Bronchial epithelial cell (primary cell): ENCODE data around the gene TMEM44. TPM values are rescaled to one million over a fixed set of nuclear protein-coding genes. Genes with fewer than 3 reads are reported as not detected.

ENCODE experiments used
- DNase-seq: peaks from one replicate; pipeline ENCODE4 v3.0.0-alpha.2; 2010; ENCODE audit warnings: low read depth
- FAIRE-seq: peaks from 2 replicates; lab custom pipeline; 2011; peaks lifted over from hg19 to GRCh38; lab: Jason Lieb, UNC
- H3K27me3 ChIP-seq: 2 replicates; pipeline ENCODE4 v1.5.1; 2011; ENCODE audit warnings: low read length; ENCODE audit not compliant: control insufficient read depth, insufficient read depth
- H3K36me3 ChIP-seq: 2 replicates; pipeline ENCODE4 v1.5.1; 2011; ENCODE audit warnings: low read length; ENCODE audit not compliant: control insufficient read depth, insufficient read depth
- H3K4me3 ChIP-seq: 2 replicates; pipeline ENCODE4 v1.5.1; 2011; ENCODE audit warnings: mild to moderate bottlenecking, low read depth, low read length, control low read depth
- total RNA-seq: library from RNA; depleted of rRNA; stranded (reverse); fragments of >200 nt; gene quantifications from 2 replicates; pipeline ENCODE4 v1.2.1, GENCODE V29; 2014
- TF ChIP-seq, protein P1 (sequence below): IDR thresholded peaks from 2 replicates; pipeline ENCODE4 v1.5.1; 2011; ENCODE audit warnings: mild to moderate bottlenecking, moderate library complexity, low read length, control low read depth, inconsistent platforms; ENCODE audit not compliant: insufficient read depth, severe bottlenecking

The TMEM44 gene
- total RNA-seq, 1 donor from 2014 or later = 8.4 TPM

DNA sequence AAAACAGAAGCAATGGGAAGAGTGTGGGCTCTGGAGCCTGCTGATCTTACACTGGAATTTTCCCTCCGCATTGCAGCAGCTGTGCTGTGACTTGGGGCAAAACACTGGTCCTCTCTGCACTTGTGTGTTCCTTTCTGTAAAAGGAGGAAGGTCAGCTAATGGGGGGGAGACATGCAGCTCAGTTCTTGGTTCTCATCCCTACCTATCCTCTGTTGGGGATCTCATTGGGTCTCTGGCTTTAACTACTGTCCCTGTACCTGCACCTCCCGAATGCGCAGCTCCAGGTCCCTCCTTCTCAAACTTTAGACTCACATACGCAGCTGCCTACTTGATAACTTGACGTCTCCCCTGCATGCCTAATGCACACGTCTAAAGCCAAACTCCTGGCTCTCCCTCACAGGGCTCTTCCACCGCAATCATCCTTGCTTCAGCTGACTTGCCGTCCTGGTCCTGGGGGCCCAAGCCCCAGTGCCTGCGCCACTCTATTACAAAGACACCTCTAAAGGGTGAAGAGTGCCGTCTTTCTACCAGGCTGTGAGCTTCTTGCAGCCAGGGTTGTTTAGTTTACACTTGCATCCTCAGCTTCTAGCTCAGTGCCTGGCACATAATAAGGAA, 5.9 kb upstream of the TMEM44 start:
- no peak for FAIRE-seq
- H3K36me3 ChIP-seq = peaks cover 3% of the 10 kb centered on the region
- no peak overlapping the region for H3K4me3 ChIP-seq
- no peaks in the 10 kb centered on the region for H3K27me3 ChIP-seq
- TF ChIP-seq, protein P1, sequence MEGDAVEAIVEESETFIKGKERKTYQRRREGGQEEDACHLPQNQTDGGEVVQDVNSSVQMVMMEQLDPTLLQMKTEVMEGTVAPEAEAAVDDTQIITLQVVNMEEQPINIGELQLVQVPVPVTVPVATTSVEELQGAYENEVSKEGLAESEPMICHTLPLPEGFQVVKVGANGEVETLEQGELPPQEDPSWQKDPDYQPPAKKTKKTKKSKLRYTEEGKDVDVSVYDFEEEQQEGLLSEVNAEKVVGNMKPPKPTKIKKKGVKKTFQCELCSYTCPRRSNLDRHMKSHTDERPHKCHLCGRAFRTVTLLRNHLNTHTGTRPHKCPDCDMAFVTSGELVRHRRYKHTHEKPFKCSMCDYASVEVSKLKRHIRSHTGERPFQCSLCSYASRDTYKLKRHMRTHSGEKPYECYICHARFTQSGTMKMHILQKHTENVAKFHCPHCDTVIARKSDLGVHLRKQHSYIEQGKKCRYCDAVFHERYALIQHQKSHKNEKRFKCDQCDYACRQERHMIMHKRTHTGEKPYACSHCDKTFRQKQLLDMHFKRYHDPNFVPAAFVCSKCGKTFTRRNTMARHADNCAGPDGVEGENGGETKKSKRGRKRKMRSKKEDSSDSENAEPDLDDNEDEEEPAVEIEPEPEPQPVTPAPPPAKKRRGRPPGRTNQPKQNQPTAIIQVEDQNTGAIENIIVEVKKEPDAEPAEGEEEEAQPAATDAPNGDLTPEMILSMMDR = no peak
- no peak for DNase-seq

- Histone ChIP-seq H3K36me3 (peaks cover 3% of the 10 kb centered on the region), H3K4me3 (no peak overlapping the region), H3K27me3 (no peaks in the 10 kb centered on the region)
- TF ChIP-seq, protein P1 = no peak
- no peak for DNase-seq
- FAIRE-seq = no peak
Measured at GRCh38 chr3:194637541-194638400, 4.6 kb upstream of the TMEM44 start.

DNA sequence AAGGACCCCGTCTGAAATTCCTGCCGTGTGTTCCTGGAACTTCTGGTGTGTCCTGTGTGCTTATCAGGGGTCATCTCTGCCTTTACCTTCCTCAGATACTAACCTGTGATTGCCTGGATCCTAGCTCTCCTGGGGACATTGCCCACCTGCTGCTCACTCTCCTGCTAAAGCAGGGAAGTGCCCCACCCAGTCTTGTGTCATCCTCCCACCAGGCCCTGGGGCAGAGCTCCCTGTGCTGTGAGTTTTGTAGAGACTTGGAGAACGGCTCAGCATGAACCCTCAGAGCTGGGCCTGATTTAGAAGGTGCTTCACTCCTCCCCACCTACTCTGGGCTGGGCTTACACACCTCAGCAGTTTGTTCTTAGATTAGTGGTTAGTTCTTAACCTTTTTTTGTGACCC, 3.8 kb upstream of the TMEM44 start:
- peak; percentile 19 for DNase-seq
- TF ChIP-seq, protein P1 = no peak
- peaks cover 3% of the 10 kb centered on the region for H3K36me3 ChIP-seq
- FAIRE-seq = no peak
- H3K4me3 ChIP-seq = no peak overlapping the region
- no peaks in the 10 kb centered on the region for H3K27me3 ChIP-seq

DNA sequence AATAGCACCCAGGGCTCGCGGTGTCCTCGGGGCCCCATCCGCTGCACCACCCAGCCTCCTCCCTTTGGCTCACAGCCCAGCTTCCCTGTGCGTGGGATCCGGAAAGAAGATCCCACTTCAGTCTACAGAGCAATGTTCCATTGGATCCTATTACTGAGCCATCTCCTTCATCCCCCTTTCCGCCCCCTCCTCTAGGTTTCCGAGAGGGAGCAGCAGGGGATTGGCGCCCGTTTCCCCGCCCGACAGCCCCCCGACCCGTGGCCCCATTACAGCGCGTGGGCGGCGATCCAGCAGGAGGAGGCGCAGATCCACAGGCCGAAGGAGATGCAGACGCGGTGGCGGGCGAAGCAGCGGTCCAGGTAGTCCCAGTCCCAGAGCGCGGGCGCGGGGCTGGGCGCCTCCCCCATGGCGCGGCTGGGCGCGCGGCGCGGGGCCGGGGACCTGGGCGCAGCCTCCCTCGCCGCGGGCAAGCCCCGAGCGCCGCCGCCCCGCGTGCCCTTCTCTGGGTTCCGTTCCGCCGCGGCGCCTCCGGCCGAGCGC, 340 bp downstream of the TMEM44 start:
- Histone ChIP-seq H3K36me3 (peaks cover 3% of the 10 kb centered on the region), H3K4me3 (peak overlapping the region; percentile 61), H3K27me3 (no peaks in the 10 kb centered on the region)
- TF ChIP-seq, protein P1 = no peak
- FAIRE-seq (no peak), DNase-seq (peak; percentile 19)

GRCh38 chr3:194632226-194632808, 902 bp downstream of the TMEM44 start:
- FAIRE-seq (no peak), DNase-seq (no peak)
- peak overlapping the region; percentile 61 for H3K4me3 ChIP-seq
- TF ChIP-seq, protein P1 = no peak
- H3K36me3 ChIP-seq = peaks cover 3% of the 10 kb centered on the region
- no peaks in the 10 kb centered on the region for H3K27me3 ChIP-seq
